HAP-1 (cell line): ENCODE results near the gene CTRB2.

Source experiments
- DNase-seq, 2 experiments: peaks; one replicate each; pipeline ENCODE4 v3.0.0-alpha.2; 2016 to 2020; ENCODE audit warnings: low spot score in 2 of 2
- H3K27me3 ChIP-seq: fragments of 250-450 bp; sonication (Bioruptor Pico); 2 replicates; pipeline ENCODE4 v1.5.1; 2020; ENCODE audit warnings: low read depth, mild to moderate bottlenecking, moderate library complexity
- H3K36me3 ChIP-seq: fragments of 250-450 bp; sonication (Bioruptor Pico); replicated peaks from 2 replicates; pipeline ENCODE4 v1.5.1; 2020; ENCODE audit warnings: mild to moderate bottlenecking
- H3K4me1 ChIP-seq: fragments of 250-450 bp; sonication (Bioruptor Pico); 2 replicates; pipeline ENCODE4 v1.5.1; 2020; ENCODE audit warnings: mild to moderate bottlenecking
- H3K4me3 ChIP-seq: fragments of 250-450 bp; sonication (Bioruptor Pico); 2 replicates; pipeline ENCODE4 v1.5.1; 2020; ENCODE audit warnings: mild to moderate bottlenecking, moderate library complexity
- H3K9me3 ChIP-seq: fragments of 250-450 bp; sonication (Bioruptor Pico); 2 replicates; pipeline ENCODE4 v1.5.1; 2020; ENCODE audit warnings: mild to moderate bottlenecking, moderate library complexity
- in situ Hi-C: fragments of 300-500 bp; cut with MboI; formaldehyde crosslinking; loops from 3 replicates; pipeline ENCODE4 v1.14.3; 2020; ENCODE audit warnings: low sequenced_read_pairs, inconsistent platforms, mixed read lengths

The CTRB2 gene

GRCh38 chr16:75172578-75172977 lies 34.4 kb downstream of the CTRB2 start:
- Histone ChIP-seq H3K4me1 (no peaks in the 10 kb centered on the region), H3K27me3 (no peaks in the 10 kb centered on the region), H3K9me3 (peaks cover 26% of the 10 kb centered on the region), H3K4me3 (no peak overlapping the region), H3K36me3 (peaks cover 22% of the 10 kb centered on the region)
- in situ Hi-C loops = no loop called here
- DNase-seq = no peak

GRCh38 chr16:75169899-75170405 lies 37.0 kb downstream of the CTRB2 start:
- in situ Hi-C loops = no loop called here
- Histone ChIP-seq H3K4me3 (no peak overlapping the region), H3K27me3 (no peaks in the 10 kb centered on the region), H3K36me3 (peaks cover 34% of the 10 kb centered on the region), H3K9me3 (peaks cover 24% of the 10 kb centered on the region), H3K4me1 (no peaks in the 10 kb centered on the region)
- no peak for DNase-seq

- Histone ChIP-seq H3K4me3 (no peak overlapping the region), H3K4me1 (no peaks in the 10 kb centered on the region), H3K9me3 (no peaks in the 10 kb centered on the region; the same call in 1 of the 2 replicates), H3K36me3 (peaks cover 9% of the 10 kb centered on the region), H3K27me3 (no peaks in the 10 kb centered on the region)
- in situ Hi-C loops = no loop called here
- DNase-seq = no peak
These were observed 46.6 kb downstream of the CTRB2 start for GRCh38 chr16:75160386-75160785.
